Renal pelvis (tissue), 4 donors: ENCODE results near the gene HOXD13. TPM values are rescaled to one million over a fixed set of nuclear protein-coding genes. Genes with fewer than 3 reads are reported as not detected.

ENCODE experiments used
- DNase-seq: peaks from one replicate; pipeline ENCODE4 v3.0.0-alpha.2; 2013
- polyA plus RNA-seq, 3 donors: library from polyadenylated mRNA; unstranded; fragments of 120-200 nt; gene quantifications; one replicate each; pipeline ENCODE4 v1.2.1, GENCODE V29; 2013; ENCODE audit not compliant: insufficient read length in 3 of 3

HOXD13 gene
- polyA plus RNA-seq, 3 donors, result 0.08 to 0.33 (median 0.20) TPM

DNA sequence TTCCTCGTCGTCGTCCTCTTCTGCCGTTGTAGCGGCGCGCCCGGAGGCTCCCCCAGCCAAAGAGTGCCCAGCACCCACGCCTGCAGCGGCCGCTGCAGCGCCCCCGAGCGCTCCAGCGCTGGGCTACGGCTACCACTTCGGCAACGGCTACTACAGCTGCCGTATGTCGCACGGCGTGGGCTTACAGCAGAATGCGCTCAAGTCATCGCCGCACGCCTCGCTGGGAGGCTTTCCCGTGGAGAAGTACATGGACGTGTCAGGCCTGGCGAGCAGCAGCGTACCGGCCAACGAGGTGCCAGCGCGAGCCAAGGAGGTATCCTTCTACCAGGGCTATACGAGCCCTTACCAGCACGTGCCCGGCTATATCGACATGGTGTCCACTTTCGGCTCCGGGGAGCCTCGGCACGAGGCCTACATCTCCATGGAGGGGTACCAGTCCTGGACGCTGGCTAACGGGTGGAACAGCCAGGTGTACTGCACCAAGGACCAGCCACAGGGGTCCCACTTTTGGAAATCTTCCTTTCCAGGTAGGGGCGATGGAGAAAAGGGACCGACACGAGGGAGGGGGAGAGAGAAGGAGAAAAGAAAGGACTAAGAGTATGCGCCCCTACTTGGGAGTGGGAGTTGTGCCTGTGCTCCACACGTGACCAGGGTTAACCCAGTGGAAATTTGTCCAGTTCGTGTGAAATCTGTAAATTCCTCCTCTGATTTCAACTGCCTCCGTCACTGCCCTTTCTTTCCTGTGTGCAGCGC, 800 bp downstream of the HOXD13 start:
- no peak for DNase-seq

- no peak for DNase-seq
These were observed 1.4 kb downstream of the HOXD13 start for GRCh38 chr2:176093898-176094249.

- no peak for DNase-seq
These were observed 1.8 kb downstream of the HOXD13 start for GRCh38 chr2:176094349-176094748.

DNA sequence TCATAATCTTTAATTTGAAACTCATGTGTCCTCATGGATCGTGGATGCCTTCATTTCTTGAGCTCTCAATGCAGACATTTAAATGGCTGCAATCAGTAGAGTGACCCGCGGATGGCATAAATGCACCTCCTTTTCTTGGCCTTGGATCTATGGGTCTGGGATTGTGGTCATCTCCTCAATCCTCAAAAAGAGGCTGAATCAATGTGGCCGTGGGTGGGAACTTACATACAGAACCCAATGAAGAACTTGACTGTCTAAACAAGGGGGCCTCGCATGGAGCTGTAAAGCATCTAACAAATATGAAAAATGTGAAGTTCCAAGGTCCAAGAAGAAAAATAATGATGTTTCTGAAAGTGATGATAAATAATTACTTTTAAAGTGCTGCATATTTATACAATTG, 2.9 kb downstream of the HOXD13 start:
- no peak for DNase-seq

DNA sequence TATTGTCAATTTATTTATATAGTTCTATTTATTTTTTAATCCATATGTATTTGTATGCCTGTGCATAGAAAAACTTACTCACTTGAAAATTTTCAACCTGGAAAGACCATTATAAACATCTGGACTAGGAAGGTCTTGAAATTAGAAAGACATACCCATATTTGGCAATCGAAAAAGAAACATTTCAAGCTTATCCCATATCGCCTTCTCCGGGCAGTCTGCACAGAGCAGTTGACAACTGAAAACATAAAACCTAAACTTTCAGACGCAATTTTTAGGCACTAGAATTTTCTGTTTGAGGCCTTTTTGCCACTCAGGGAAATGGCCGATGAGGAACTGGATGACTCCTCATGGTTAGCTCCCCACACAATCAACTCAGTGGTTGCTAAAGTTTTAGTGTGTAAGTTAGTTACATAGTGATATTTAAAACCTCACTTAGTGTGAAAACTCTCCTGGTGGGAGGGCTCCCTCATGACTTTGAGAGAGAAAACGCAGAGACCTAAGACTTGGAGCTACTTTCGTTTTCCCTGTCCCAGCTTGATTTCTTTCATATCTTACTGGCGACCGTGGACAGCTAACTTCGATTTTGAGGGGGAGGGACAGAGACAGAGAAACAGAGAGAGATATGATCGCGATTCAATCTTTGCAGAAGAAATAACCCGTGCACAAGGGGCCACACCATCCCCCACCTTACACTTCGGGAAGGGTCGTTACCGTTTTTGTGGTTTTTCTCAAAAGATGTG, 3.9 kb downstream of the HOXD13 start:
- no peak for DNase-seq

GRCh38 chr2:176096986-176097819, 4.7 kb downstream of the HOXD13 start:
- DNase-seq, result no peak

GRCh38 chr2:176097820-176098365, 5.4 kb downstream of the HOXD13 start:
- no peak for DNase-seq

DNA sequence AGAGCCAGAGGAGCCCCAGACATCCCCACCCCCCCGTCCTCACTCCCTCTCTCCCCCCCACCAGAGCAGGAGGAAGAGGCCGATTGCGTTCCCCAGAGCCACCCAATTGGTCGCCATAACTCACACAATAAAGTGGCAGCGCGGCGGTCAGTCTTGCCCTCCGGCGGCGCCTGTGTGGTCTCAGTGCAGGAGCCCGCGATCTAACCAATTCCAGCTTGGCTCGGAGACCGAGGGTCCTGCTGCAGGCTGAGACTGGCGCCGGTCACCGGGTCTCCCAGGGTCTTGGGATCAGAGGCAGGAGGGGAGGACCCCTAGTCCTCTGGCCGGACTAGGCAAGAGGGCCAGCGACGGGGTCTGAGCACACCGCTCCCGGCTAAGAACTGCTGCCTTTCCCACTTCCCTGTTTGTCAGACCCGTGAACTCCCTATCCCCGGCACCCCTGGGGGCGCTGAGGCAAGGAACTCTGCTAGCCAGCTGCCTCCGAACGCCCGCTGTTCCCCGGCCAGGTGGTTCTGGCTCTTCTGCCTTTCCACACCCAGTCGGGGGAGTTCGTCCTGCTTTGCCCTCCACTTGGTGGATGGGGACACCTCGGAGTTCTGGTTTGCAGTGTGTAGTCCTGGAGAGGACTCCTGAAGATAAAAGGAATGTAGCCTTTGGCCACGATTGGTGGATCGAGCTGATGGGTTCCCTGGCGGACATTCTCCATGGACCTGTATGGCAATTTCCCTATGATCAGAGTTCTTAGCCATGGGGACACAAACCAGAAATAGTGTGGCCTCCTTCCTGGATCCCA, 6.0 kb downstream of the HOXD13 start:
- no peak for DNase-seq

DNA sequence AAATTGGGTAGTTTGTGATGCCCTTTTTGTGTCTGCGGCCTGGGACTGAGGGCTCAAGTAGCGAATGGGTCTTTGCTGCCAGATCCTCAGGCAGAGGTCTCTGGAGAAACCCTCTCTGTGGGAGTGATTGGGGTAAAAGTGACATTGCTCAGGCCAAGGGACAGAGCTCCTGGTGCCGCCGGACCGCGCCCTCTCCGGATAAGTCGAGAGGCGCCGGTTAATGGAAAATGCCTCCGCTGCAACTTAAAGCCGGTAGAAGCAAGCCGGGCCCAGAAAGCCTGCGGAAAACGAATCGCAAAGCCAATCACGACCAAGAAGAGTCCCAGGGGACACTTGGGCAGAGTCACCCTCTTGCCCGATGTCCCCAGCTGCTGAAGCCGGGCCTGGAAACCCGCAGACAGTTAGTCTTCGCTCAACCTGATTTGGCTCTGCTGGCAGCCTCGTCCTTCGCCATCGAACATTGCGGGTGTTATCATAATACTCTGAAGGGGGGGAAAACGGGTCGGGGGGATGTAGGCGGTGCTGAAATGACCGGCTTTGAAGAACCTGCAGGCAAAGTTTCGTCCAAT, 6.7 kb downstream of the HOXD13 start:
- DNase-seq, result no peak

DNA sequence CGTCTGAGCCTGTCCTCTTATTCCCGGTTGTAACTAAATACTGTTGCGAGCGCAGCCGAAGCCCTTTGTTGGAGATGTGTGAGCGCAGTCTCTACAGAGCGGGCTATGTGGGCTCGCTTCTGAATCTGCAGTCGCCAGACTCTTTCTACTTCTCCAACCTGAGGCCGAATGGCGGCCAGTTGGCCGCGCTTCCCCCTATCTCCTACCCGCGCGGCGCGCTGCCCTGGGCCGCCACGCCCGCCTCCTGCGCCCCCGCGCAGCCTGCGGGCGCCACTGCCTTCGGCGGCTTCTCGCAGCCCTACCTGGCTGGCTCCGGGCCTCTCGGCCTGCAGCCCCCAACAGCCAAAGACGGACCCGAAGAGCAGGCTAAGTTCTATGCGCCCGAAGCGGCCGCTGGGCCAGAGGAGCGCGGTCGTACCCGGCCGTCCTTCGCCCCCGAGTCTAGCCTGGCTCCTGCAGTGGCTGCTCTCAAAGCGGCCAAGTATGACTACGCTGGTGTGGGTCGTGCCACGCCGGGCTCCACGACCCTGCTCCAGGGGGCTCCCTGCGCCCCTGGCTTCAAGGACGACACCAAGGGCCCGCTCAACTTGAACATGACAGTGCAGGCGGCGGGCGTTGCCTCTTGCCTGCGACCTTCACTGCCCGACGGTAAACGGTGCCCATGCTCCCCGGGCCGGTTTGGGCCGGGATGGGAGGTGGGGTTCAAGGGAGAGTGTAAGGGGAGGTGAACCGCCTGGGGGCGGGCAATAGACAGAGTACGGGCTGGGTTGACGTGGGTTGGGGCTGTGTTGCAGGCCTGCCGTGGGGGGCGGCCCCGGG, 7.4 kb downstream of the HOXD13 start, which contains the start of gene HOXD12:
Gene HOXD12, plus strand, starts transcription at position 68 of the 819 bp plus-strand sequence. Its CDS starts 7 bp downstream, at position 75.
- DNase-seq, result no peak

GRCh38 chr2:176100547-176101140, 8.1 kb downstream of the HOXD13 start:
- no peak for DNase-seq

DNA sequence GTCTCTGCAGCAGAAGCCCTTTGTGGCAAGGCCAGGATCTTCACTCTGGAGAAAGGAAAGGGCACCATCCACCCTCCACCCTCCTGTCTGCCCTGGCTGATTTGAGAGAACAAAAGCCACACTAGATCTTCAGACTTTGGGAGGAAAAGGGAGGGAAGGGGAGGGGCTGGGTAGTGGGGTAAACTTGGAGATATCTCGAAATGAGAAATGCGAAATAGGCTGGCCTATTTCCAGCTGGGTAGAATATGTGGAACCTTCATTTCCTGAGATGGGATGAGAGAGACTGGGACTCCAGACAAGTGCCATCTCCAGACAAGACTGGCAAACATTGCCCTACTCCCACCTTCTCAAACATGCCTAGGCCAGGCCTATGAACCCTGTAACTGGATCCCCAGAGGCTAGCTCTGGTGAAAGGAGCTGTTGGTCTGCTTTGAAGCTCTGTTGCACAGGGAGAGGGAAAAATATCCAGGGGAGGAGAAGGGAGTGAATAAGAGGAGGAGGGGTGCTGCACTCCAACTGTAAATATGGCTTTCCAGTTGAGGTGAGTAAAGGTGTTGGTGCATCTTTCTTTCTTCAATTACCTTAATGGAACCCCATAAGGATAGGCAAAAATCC, 8.8 kb downstream of the HOXD13 start:
- DNase-seq, result no peak

DNA sequence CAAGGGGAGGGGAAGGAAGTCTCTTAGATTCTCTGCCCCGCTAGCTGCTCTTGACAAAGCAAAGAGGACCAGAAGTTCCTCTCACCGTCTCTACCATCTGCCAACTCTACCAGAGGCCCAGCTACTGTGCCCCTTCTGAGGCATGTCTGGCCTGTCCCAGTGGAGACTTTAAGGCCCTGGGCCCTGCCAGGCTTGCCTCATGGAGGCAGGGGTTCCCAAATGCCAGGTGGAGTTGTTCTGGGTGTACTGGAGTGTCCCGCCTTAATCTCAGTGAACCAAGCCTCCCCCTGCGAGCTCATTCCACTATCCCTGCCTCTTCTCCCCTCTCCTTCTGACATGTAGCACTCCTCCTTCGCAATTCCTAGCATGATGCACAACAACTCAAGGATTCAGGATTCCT, 9.3 kb downstream of the HOXD13 start:
- DNase-seq, result no peak

DNA sequence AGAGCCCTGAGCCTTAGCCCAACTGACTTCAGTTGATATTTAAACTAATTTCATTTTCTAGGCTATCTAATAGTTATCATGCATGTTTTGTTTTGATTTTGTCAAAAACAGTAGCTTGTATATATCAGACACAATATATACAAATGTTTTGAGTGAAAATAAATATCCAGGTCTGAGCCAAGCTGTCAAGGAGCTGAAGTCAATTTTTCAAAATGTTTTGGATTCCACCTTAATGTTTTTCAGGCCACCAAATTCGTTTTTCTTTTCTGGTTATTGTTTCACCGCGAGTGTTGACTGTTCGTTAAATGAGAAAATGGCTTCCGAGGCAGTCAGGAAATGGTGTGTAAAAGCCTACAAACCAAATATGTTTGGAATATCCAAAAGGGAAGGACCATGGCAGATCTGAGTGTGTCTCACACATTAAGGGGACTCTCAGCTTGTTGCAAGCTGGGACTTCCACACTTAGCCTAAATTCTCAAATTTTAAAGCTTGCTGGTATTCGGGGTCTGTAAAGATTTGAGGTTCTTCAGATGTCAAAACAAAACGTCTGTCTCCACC, 9.9 kb downstream of the HOXD13 start:
- DNase-seq, result no peak

DNA sequence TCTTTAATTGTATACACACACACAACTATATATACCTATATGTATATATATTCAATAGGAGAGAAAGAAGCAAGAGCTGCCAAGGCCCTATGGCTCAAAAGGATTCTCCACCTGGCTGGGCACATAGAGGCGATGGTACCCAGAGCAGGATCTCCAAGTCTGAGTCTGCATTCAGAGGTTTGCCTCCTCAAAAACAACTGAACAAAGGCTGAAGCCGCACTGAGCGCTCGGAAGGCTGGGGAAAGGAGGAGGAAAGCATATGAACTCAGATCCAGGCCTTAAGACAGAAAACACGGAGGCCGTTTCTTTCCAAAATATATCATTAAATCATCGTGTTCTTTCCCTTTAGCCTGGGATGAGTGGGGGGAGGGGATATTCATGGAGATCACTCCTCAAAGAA, 10.7 kb downstream of the HOXD13 start:
- DNase-seq, result no peak

- no peak for DNase-seq
These were observed 11.3 kb downstream of the HOXD13 start for GRCh38 chr2:176103742-176104315.

- DNase-seq, result no peak
These were observed 12.0 kb downstream of the HOXD13 start for GRCh38 chr2:176104316-176105077.
